ENCODE results near the gene COL25A1.

Gene COL25A1

GRCh38 chr4:109015413-109015810 lies 287.0 kb downstream of the COL25A1 start:
- CTCF ChIA-PET: no interaction called here
- Histone ChIP-seq H3K4me3 (ENCODE audit: control insufficient read depth in 1 of 7, extremely low read depth in 1 of 7, insufficient read depth in 4 of 7, low read depth in 2 of 7, low read length in 6 of 7) (no peak overlapping the region), H3K4me1 (ENCODE audit: control extremely low read depth in 1 of 4, control insufficient read depth in 4 of 4, insufficient read depth in 4 of 4, low read length in 3 of 4) (peaks cover 0 to 6% (median 0%) of the 10 kb centered on the region in 4 experiments), H3K27ac (ENCODE audit: insufficient read depth in 1 of 2, low read depth in 1 of 2, low read length in 2 of 2, poor library complexity in 1 of 2, severe bottlenecking in 2 of 2) (no peak overlapping the region), H3K36me3 (ENCODE audit: control insufficient read depth in 4 of 4, insufficient read depth in 4 of 4, low read length in 3 of 4) (no peaks in the 10 kb centered on the region), H3K27me3 (replicated peaks in 2 of 5; ENCODE audit: control insufficient read depth in 4 of 5, insufficient read depth in 5 of 5, low read length in 4 of 5) (no peaks in the 10 kb centered on the region), H3K9me3 (ENCODE audit: control extremely low read depth in 1 of 5, control insufficient read depth in 4 of 5, insufficient read depth in 2 of 5, low read depth in 1 of 5, low read length in 4 of 5) (peaks cover 0 to 12% (median 4%) of the 10 kb centered on the region in 5 experiments)
- WGBS (ENCODE audit: insufficient coverage): 100% methylated on average over 2 of the region's 2 CpGs
- DNase-seq: no peak
- POLR2A ChIA-PET: no interaction called here

- Histone ChIP-seq H3K4me3 (ENCODE audit: control insufficient read depth in 1 of 7, extremely low read depth in 1 of 7, insufficient read depth in 4 of 7, low read depth in 2 of 7, low read length in 6 of 7) (no peak overlapping the region), H3K27ac (ENCODE audit: insufficient read depth in 1 of 2, low read depth in 1 of 2, low read length in 2 of 2, poor library complexity in 1 of 2, severe bottlenecking in 2 of 2) (no peak overlapping the region), H3K36me3 (ENCODE audit: control insufficient read depth in 4 of 4, insufficient read depth in 4 of 4, low read length in 3 of 4) (no peaks in the 10 kb centered on the region), H3K4me1 (ENCODE audit: control extremely low read depth in 1 of 4, control insufficient read depth in 4 of 4, insufficient read depth in 4 of 4, low read length in 3 of 4) (peaks cover 0 to 9% (median 0%) of the 10 kb centered on the region in 4 experiments), H3K9me3 (ENCODE audit: control extremely low read depth in 1 of 5, control insufficient read depth in 4 of 5, insufficient read depth in 2 of 5, low read depth in 1 of 5, low read length in 4 of 5) (peaks cover 0 to 12% (median 4%) of the 10 kb centered on the region in 5 experiments), H3K27me3 (replicated peaks in 2 of 5; ENCODE audit: control insufficient read depth in 4 of 5, insufficient read depth in 5 of 5, low read length in 4 of 5) (no peaks in the 10 kb centered on the region)
- CTCF ChIA-PET: no interaction called here
- POLR2A ChIA-PET: interaction anchor here (0.7 kb wide), 1 partner anchor 1193 kb away, joined by 8 read pairs; no protein-coding TSS in a partner anchor
- no peak for DNase-seq
- WGBS (ENCODE audit: insufficient coverage): 100% methylated on average over 6 of the region's 11 CpGs
Measured at GRCh38 chr4:109014593-109015412, 287.7 kb downstream of the COL25A1 start.

- ChIA-PET POLR2A (no interaction called here), CTCF (no interaction called here)
- H3K9me3 ChIP-seq (ENCODE audit: control extremely low read depth in 1 of 5, control insufficient read depth in 4 of 5, insufficient read depth in 2 of 5, low read depth in 1 of 5, low read length in 4 of 5): peaks cover 0 to 12% (median 4%) of the 10 kb centered on the region in 5 experiments
Measured at GRCh38 chr4:109012286-109012880, 290.1 kb downstream of the COL25A1 start.

GRCh38 chr4:109011241-109012026 lies 291.0 kb downstream of the COL25A1 start:
- Histone ChIP-seq H3K4me1 (ENCODE audit: control extremely low read depth in 1 of 4, control insufficient read depth in 4 of 4, insufficient read depth in 4 of 4, low read length in 3 of 4) (peaks cover 0 to 10% (median 0%) of the 10 kb centered on the region in 4 experiments), H3K4me3 (ENCODE audit: control insufficient read depth in 1 of 7, extremely low read depth in 1 of 7, insufficient read depth in 4 of 7, low read depth in 2 of 7, low read length in 6 of 7) (no peak overlapping the region), H3K36me3 (ENCODE audit: control insufficient read depth in 4 of 4, insufficient read depth in 4 of 4, low read length in 3 of 4) (no peaks in the 10 kb centered on the region), H3K9me3 (ENCODE audit: control extremely low read depth in 1 of 5, control insufficient read depth in 4 of 5, insufficient read depth in 2 of 5, low read depth in 1 of 5, low read length in 4 of 5) (peaks cover 0 to 5% (median 0%) of the 10 kb centered on the region in 5 experiments), H3K27ac (ENCODE audit: insufficient read depth in 1 of 2, low read depth in 1 of 2, low read length in 2 of 2, poor library complexity in 1 of 2, severe bottlenecking in 2 of 2) (no peak overlapping the region), H3K27me3 (replicated peaks in 2 of 5; ENCODE audit: control insufficient read depth in 4 of 5, insufficient read depth in 5 of 5, low read length in 4 of 5) (no peaks in the 10 kb centered on the region)
- ChIA-PET CTCF (interaction anchor here (1.1 kb wide), 1 partner anchor 68 kb away, joined by 3 read pairs; no protein-coding TSS in a partner anchor), POLR2A (interaction anchor here (0.6 kb wide), 1 partner anchor 132 kb away, joined by 4 read pairs; no protein-coding TSS in a partner anchor)
- 100% methylated on average over 3 of the region's 3 CpGs for WGBS (ENCODE audit: insufficient coverage)
- no peak for DNase-seq

More at GRCh38 chr4:109012286-109012880, 290.1 kb downstream of the COL25A1 start:
- Histone ChIP-seq H3K36me3 (ENCODE audit: control insufficient read depth in 4 of 4, insufficient read depth in 4 of 4, low read length in 3 of 4) (no peaks in the 10 kb centered on the region), H3K27me3 (replicated peaks in 2 of 5; ENCODE audit: control insufficient read depth in 4 of 5, insufficient read depth in 5 of 5, low read length in 4 of 5) (no peaks in the 10 kb centered on the region), H3K27ac (ENCODE audit: insufficient read depth in 1 of 2, low read depth in 1 of 2, low read length in 2 of 2, poor library complexity in 1 of 2, severe bottlenecking in 2 of 2) (no peak overlapping the region), H3K4me3 (ENCODE audit: control insufficient read depth in 1 of 7, extremely low read depth in 1 of 7, insufficient read depth in 4 of 7, low read depth in 2 of 7, low read length in 6 of 7) (no peak overlapping the region), H3K4me1 (ENCODE audit: control extremely low read depth in 1 of 4, control insufficient read depth in 4 of 4, insufficient read depth in 4 of 4, low read length in 3 of 4) (peaks cover 0 to 10% (median 0%) of the 10 kb centered on the region in 4 experiments)
- 99% methylated on average over 37 of the region's 37 CpGs for WGBS (ENCODE audit: insufficient coverage)
- no peak for DNase-seq

GRCh38 chr4:109010521-109010920 lies 291.9 kb downstream of the COL25A1 start:
- Histone ChIP-seq H3K27me3 (replicated peaks in 2 of 5; ENCODE audit: control insufficient read depth in 4 of 5, insufficient read depth in 5 of 5, low read length in 4 of 5) (no peaks in the 10 kb centered on the region), H3K4me1 (ENCODE audit: control extremely low read depth in 1 of 4, control insufficient read depth in 4 of 4, insufficient read depth in 4 of 4, low read length in 3 of 4) (peaks cover 0 to 10% (median 0%) of the 10 kb centered on the region in 4 experiments), H3K4me3 (ENCODE audit: control insufficient read depth in 1 of 7, extremely low read depth in 1 of 7, insufficient read depth in 4 of 7, low read depth in 2 of 7, low read length in 6 of 7) (no peak overlapping the region), H3K27ac (ENCODE audit: insufficient read depth in 1 of 2, low read depth in 1 of 2, low read length in 2 of 2, poor library complexity in 1 of 2, severe bottlenecking in 2 of 2) (no peak overlapping the region), H3K9me3 (ENCODE audit: control extremely low read depth in 1 of 5, control insufficient read depth in 4 of 5, insufficient read depth in 2 of 5, low read depth in 1 of 5, low read length in 4 of 5) (peaks cover 0 to 6% (median 0%) of the 10 kb centered on the region in 5 experiments), H3K36me3 (ENCODE audit: control insufficient read depth in 4 of 4, insufficient read depth in 4 of 4, low read length in 3 of 4) (no peaks in the 10 kb centered on the region)
- WGBS (ENCODE audit: insufficient coverage): 100% methylated on average over 1 of the region's 2 CpGs
- DNase-seq: no peak
- CTCF ChIA-PET: interaction anchor here (1.1 kb wide), 1 partner anchor 69 kb away, joined by 3 read pairs; no protein-coding TSS in a partner anchor
- POLR2A ChIA-PET: no interaction called here

- Histone ChIP-seq H3K27me3 (replicated peaks in 2 of 5; ENCODE audit: control insufficient read depth in 4 of 5, insufficient read depth in 5 of 5, low read length in 4 of 5) (no peaks in the 10 kb centered on the region), H3K4me1 (ENCODE audit: control extremely low read depth in 1 of 4, control insufficient read depth in 4 of 4, insufficient read depth in 4 of 4, low read length in 3 of 4) (peaks cover 0 to 14% (median 0%) of the 10 kb centered on the region in 4 experiments), H3K9me3 (ENCODE audit: control extremely low read depth in 1 of 5, control insufficient read depth in 4 of 5, insufficient read depth in 2 of 5, low read depth in 1 of 5, low read length in 4 of 5) (peaks cover 0 to 6% (median 0%) of the 10 kb centered on the region in 5 experiments), H3K27ac (ENCODE audit: insufficient read depth in 1 of 2, low read depth in 1 of 2, low read length in 2 of 2, poor library complexity in 1 of 2, severe bottlenecking in 2 of 2) (no peak overlapping the region), H3K36me3 (ENCODE audit: control insufficient read depth in 4 of 4, insufficient read depth in 4 of 4, low read length in 3 of 4) (no peaks in the 10 kb centered on the region), H3K4me3 (ENCODE audit: control insufficient read depth in 1 of 7, extremely low read depth in 1 of 7, insufficient read depth in 4 of 7, low read depth in 2 of 7, low read length in 6 of 7) (no peak overlapping the region)
- no peak for DNase-seq
- ChIA-PET POLR2A (no interaction called here), CTCF (no interaction called here)
- no CpG with 5 or more reads among the region's 1 CpG for WGBS (ENCODE audit: insufficient coverage)
Measured at GRCh38 chr4:109009909-109010308, 292.5 kb downstream of the COL25A1 start.

Measured in common myeloid progenitor, CD34-positive (primary cell).